K562 (cell line): Measurements from ENCODE around the gene RBM46. TPM values are rescaled to one million over a fixed set of nuclear protein-coding genes. Genes with fewer than 3 reads are reported as not detected.

Experiments
- ATAC-seq: fragments of 200-7000 bp; cut with Tn5 transposase; 3 replicates; pipeline ENCODE4 v1.9.1; 2020; ENCODE audit warnings: moderate library complexity
- BruUV-seq: library from RNA; stranded (reverse); fragments of 400-500 nt; replicated peaks from 2 replicates; lab custom pipeline; 2021; lab: Mats Ljungman, UMichigan
- CTCF ChIA-PET: fragments of 300-600 bp; formaldehyde crosslinking; extraction: SDS; loops from one replicate; lab custom pipeline; 2021; ENCODE audit warnings: low intra/inter-chr PET ratio; lab: Yijun Ruan, JAX
- POLR2A ChIA-PET: fragments of 300-600, 350-650 bp; sonication (Branson Sonifier 250); formaldehyde crosslinking; extraction: SDS; loops from one replicate; lab custom pipeline; 2021; ENCODE audit warnings: antibody characterized with exemption, inconsistent platforms; lab: Yijun Ruan, JAX
- DNase-seq, 4 experiments: peaks; one replicate each; pipeline versions ENCODE4 v3.0.0 to v3.0.0-alpha.2; 2011 to 2018; ENCODE audit warnings: low spot score in 3 of 4, mixed read lengths in 3 of 4; ENCODE audit errors: extremely low read depth in 1 of 4
- FAIRE-seq: peaks from 2 replicates; lab custom pipeline; 2011; peaks lifted over from hg19 to GRCh38; lab: Jason Lieb, UNC
- H2AFZ ChIP-seq: 2 replicates; pipeline ENCODE4 v1.6.0; 2011; ENCODE audit warnings: low read depth, low read length, control low read depth, inconsistent platforms
- H3K27ac ChIP-seq: fragments of 200-600 bp; 3 replicates; pipeline ENCODE4 v1.8.0; 2011; ENCODE audit warnings: low read depth, mild to moderate bottlenecking, control low read depth, inconsistent platforms, low read length, moderate library complexity, mixed read lengths; ENCODE audit errors: extremely low read depth
- H3K27me3 ChIP-seq, 2 experiments: fragments of 300-600 bp in 1 of 2; 2 replicates in 1 of 2; 3 replicates in 1 of 2; pipeline versions ENCODE4 v1.6.0 to v1.8.0; 2011; ENCODE audit warnings: inconsistent platforms in 2 of 2, low read length in 2 of 2, mild to moderate bottlenecking in 1 of 2, mixed read lengths in 1 of 2, moderate library complexity in 1 of 2; ENCODE audit not compliant: control insufficient read depth in 2 of 2, insufficient read depth in 2 of 2
- H3K36me3 ChIP-seq: fragments of 300-600 bp; 3 replicates; pipeline ENCODE4 v1.8.0; 2011; ENCODE audit warnings: mild to moderate bottlenecking, low read length, inconsistent platforms; ENCODE audit not compliant: control insufficient read depth, insufficient read depth
- H3K4me1 ChIP-seq, 2 experiments: fragments of 200-600 bp in 1 of 2; replicated peaks in 1 of 2; 2 replicates in 1 of 2; 3 replicates in 1 of 2; pipeline versions ENCODE4 v1.5.1 to v1.8.0; 2011; ENCODE audit warnings: inconsistent platforms in 2 of 2, low read length in 2 of 2, mild to moderate bottlenecking in 1 of 2, mixed read lengths in 1 of 2, moderate library complexity in 1 of 2; ENCODE audit not compliant: control insufficient read depth in 2 of 2, insufficient read depth in 2 of 2
- H3K4me2 ChIP-seq: 2 replicates; pipeline ENCODE4 v1.6.1; 2011; ENCODE audit warnings: low read length, control low read depth, inconsistent platforms, mixed read lengths; ENCODE audit not compliant: insufficient read depth
- H3K4me3 ChIP-seq: fragments of 200-600 bp; sonication (generic), shearing (Covaris generic); 2 replicates; pipeline ENCODE4 v1.5.1; 2016; ENCODE audit warnings: control low read depth, inconsistent platforms
- H3K79me2 ChIP-seq: fragments of 200-600 bp; 3 replicates; pipeline ENCODE4 v1.8.0; 2011; ENCODE audit warnings: low read length, inconsistent platforms; ENCODE audit not compliant: control insufficient read depth, insufficient read depth
- H3K9ac ChIP-seq, 2 experiments: 2 replicates each; pipeline versions ENCODE4 v1.6.0 to v1.6.1; 2011; ENCODE audit warnings: low read depth in 2 of 2, low read length in 2 of 2, control low read depth in 1 of 2, inconsistent platforms in 1 of 2, mild to moderate bottlenecking in 1 of 2, mixed read lengths in 1 of 2; ENCODE audit not compliant: insufficient read depth in 1 of 2
- H3K9me1 ChIP-seq: one replicate; pipeline ENCODE4 v1.6.0; 2011; ENCODE audit warnings: inconsistent platforms, mild to moderate bottlenecking, low read length, moderate library complexity; ENCODE audit not compliant: control insufficient read depth, insufficient read depth
- H3K9me3 ChIP-seq: replicated peaks from 2 replicates; pipeline ENCODE4 v1.5.1; 2011; ENCODE audit warnings: low read depth, low read length, inconsistent platforms; ENCODE audit not compliant: control insufficient read depth, insufficient read depth
- H4K20me1 ChIP-seq: replicated peaks from 2 replicates; pipeline ENCODE4 v1.6.1; 2011; ENCODE audit warnings: low read length, inconsistent platforms, mixed read lengths; ENCODE audit not compliant: control insufficient read depth, insufficient read depth
- CEBPG ChIP-seq, 3 experiments: fragments of 200-800 bp in 1 of 3; sonication (Bioruptor generic) in 1 of 3; sonication (generic) in 1 of 3; formaldehyde crosslinking in 1 of 3; IDR thresholded peaks in 2 of 3; conservative IDR thresholded peaks in 1 of 3; 2 replicates each; pipeline versions ENCODE4 v1.6.1 to v1.8.0; 2016 to 2022; ENCODE audit warnings: missing compliant biosample characterization in 2 of 3, missing genetic modification characterization in 2 of 3, mild to moderate bottlenecking in 1 of 3, missing genetic modification reagents in 1 of 3
- SMARCA5 ChIP-seq: fragments of 450-650 bp; IDR thresholded peaks from 2 replicates; pipeline ENCODE4 v1.6.1; 2016
- TRIM28 ChIP-seq: fragments of 450-650 bp; IDR thresholded peaks from 2 replicates; pipeline ENCODE4 v1.6.1; 2017
- WGBS: fragments of 100-300 bp; shearing (Covaris generic); methylation state at CpG from one replicate; pipeline ENCODE4 v1.1.6; 2016; ENCODE audit warnings: low coverage, mixed read lengths; ENCODE audit not compliant: insufficient coverage; ENCODE audit errors: missing lambda C conversion rate; 5-methylcytosine and 5-hydroxymethylcytosine counted together
- in situ Hi-C: fragments of 300-500 bp; cut with MboI; formaldehyde crosslinking; loops from 4 replicates; pipeline ENCODE4 v1.15.0; 2018; ENCODE audit warnings: inconsistent platforms, mixed read lengths
- intact Hi-C: fragments of 100-400 bp; cut with micrococcal nuclease; formaldehyde crosslinking; loops from 2 replicates; pipeline ENCODE4 v1.14.2; 2022
- polyA plus RNA-seq, 8 experiments: library from polyadenylated mRNA; depleted of rRNA in 4 of 8; stranded (reverse) in 5 of 8; unstranded in 3 of 8; fragments of >200 nt; fragmentation: Nextera tagmentation in 2 of 8; fragmentation: Illumina TruSeq in 1 of 8; extraction: Ambion mirVana in 2 of 8; extraction: Trizol in 1 of 8; gene quantifications; 2 replicates each; pipeline versions ENCODE4 v1.2.1 to v1.2.3, GENCODE V29; 2011 to 2014; ENCODE audit warnings: inconsistent platforms in 1 of 8, missing spikeins in 1 of 8
- total RNA-seq, 7 experiments: library from RNA; depleted of rRNA in 6 of 7; stranded (reverse); fragments of >200 nt in 6 of 7; fragmentation: Illumina TruSeq in 2 of 7; extraction: Trizol in 2 of 7; gene quantifications; 2 replicates each; pipeline versions ENCODE4 v1.2.1 to v1.2.3, GENCODE V29; 2011 to 2021; ENCODE audit warnings: low replicate concordance in 1 of 7
- TF ChIP-seq, protein P1 (sequence below): sonication (generic); formaldehyde crosslinking; IDR thresholded peaks from 2 replicates; pipeline ENCODE4 v1.8.1; 2023; ENCODE audit warnings: missing genetic modification reagents, mild to moderate bottlenecking, borderline replicate concordance
- TF ChIP-seq, protein P2 (sequence below): sonication (generic); formaldehyde crosslinking; IDR thresholded peaks from 2 replicates; pipeline ENCODE4 v1.4.0; 2020; ENCODE audit warnings: mild to moderate bottlenecking, missing genetic modification reagents

RBM46 gene
- total and polyA plus RNA-seq, 9 of the 15 experiments (the other 6 are each of a cell fraction or from before 2014, with no cell fraction given), result 0.04 TPM; not detected in 8

DNA sequence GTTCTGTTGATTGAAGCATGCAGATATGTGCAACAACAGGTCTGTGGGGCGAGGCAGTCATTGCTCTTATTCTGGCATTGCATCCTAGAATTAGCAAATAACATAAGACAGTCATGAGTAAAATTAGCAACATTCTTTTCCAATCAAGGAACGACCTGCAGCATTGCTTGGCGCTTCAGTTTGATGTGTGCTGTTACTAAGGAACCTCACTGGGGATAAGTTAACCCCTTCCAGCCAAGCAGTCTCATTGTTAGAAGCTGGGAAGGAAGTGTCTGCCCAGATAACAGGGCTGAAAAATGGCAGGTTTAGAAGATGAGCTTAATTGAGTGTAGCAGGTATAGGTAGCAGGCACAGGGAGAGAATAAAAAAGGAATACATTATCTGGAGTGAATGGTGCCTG lies 55.4 kb downstream of the RBM46 start (continued):
- TF ChIP-seq, protein P1, sequence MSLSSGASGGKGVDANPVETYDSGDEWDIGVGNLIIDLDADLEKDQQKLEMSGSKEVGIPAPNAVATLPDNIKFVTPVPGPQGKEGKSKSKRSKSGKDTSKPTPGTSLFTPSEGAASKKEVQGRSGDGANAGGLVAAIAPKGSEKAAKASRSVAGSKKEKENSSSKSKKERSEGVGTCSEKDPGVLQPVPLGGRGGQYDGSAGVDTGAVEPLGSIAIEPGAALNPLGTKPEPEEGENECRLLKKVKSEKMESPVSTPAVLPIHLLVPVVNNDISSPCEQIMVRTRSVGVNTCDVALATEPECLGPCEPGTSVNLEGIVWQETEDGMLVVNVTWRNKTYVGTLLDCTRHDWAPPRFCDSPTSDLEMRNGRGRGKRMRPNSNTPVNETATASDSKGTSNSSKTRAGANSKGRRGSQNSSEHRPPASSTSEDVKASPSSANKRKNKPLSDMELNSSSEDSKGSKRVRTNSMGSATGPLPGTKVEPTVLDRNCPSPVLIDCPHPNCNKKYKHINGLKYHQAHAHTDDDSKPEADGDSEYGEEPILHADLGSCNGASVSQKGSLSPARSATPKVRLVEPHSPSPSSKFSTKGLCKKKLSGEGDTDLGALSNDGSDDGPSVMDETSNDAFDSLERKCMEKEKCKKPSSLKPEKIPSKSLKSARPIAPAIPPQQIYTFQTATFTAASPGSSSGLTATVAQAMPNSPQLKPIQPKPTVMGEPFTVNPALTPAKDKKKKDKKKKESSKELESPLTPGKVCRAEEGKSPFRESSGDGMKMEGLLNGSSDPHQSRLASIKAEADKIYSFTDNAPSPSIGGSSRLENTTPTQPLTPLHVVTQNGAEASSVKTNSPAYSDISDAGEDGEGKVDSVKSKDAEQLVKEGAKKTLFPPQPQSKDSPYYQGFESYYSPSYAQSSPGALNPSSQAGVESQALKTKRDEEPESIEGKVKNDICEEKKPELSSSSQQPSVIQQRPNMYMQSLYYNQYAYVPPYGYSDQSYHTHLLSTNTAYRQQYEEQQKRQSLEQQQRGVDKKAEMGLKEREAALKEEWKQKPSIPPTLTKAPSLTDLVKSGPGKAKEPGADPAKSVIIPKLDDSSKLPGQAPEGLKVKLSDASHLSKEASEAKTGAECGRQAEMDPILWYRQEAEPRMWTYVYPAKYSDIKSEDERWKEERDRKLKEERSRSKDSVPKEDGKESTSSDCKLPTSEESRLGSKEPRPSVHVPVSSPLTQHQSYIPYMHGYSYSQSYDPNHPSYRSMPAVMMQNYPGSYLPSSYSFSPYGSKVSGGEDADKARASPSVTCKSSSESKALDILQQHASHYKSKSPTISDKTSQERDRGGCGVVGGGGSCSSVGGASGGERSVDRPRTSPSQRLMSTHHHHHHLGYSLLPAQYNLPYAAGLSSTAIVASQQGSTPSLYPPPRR (CRISPR knock-in tag), result no peak
- TF ChIP-seq, protein P2, sequence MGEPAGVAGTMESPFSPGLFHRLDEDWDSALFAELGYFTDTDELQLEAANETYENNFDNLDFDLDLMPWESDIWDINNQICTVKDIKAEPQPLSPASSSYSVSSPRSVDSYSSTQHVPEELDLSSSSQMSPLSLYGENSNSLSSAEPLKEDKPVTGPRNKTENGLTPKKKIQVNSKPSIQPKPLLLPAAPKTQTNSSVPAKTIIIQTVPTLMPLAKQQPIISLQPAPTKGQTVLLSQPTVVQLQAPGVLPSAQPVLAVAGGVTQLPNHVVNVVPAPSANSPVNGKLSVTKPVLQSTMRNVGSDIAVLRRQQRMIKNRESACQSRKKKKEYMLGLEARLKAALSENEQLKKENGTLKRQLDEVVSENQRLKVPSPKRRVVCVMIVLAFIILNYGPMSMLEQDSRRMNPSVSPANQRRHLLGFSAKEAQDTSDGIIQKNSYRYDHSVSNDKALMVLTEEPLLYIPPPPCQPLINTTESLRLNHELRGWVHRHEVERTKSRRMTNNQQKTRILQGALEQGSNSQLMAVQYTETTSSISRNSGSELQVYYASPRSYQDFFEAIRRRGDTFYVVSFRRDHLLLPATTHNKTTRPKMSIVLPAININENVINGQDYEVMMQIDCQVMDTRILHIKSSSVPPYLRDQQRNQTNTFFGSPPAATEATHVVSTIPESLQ (CRISPR knock-in tag), result no peak
- TF ChIP-seq TRIM28, result no peak

- in situ Hi-C loops, result no loop called here
- no peak for FAIRE-seq
- CTCF ChIA-PET, result no interaction called here
- H3K36me3 ChIP-seq, result no peaks in the 10 kb centered on the region
- H4K20me1 ChIP-seq, result no peaks in the 10 kb centered on the region
- no peak overlapping the region for H2AFZ ChIP-seq
- H3K4me2 ChIP-seq, result no peak overlapping the region
- no TSS peak for BruUV-seq
- no peak for DNase-seq
- POLR2A ChIA-PET, result no interaction called here
- H3K9me1 ChIP-seq, result no peaks in the 10 kb centered on the region
- intact Hi-C loops, result no loop called here
- WGBS, result 3% methylated on average over 3 of the region's 3 CpGs
- H3K9me3 ChIP-seq, result no peaks in the 10 kb centered on the region
- no peak for ATAC-seq
- H3K4me1 ChIP-seq, result no peaks in the 10 kb centered on the region
- H3K4me3 ChIP-seq, result no peak overlapping the region
- no peak for TF ChIP-seq SMARCA5
- TF ChIP-seq CEBPG (CRISPR knock-in tag; IDR thresholded peaks at IDR 0.05), result no peak
- peak; percentile 18 to 45; a peak in 1 of 4 replicates for TF ChIP-seq CEBPG (tag; conservative IDR thresholded peaks at IDR 0.05 in 1 of 2, IDR thresholded peaks at IDR 0.05 in 1 of 2)
- no peak overlapping the region for H3K9ac ChIP-seq
- H3K27me3 ChIP-seq, result no peaks in the 10 kb centered on the region
- no peak overlapping the region for H3K27ac ChIP-seq
- no peaks in the 10 kb centered on the region for H3K79me2 ChIP-seq
Observed at GRCh38 chr4:154838155-154838554, 57.1 kb downstream of the RBM46 start.
